Progenitor cell of endocrine pancreas (in vitro differentiated cells): ENCODE results near the gene CHRNB4. TPM values are rescaled to one million over a fixed set of nuclear protein-coding genes. Genes with fewer than 3 reads are reported as not detected.

Experiments
- DNase-seq: peaks from one replicate; pipeline ENCODE4 v3.0.0; 2021; ENCODE audit warnings: low spot score; ENCODE audit not compliant: unreplicated experiment
- H3K27ac Mint-ChIP-seq: 2 replicates; pipeline ENCODE4 v1.8.0; 2021; ENCODE audit warnings: mild to moderate bottlenecking, moderate library complexity, mixed read lengths
- H3K27me3 Mint-ChIP-seq: 2 replicates; pipeline ENCODE4 v1.8.0; 2021; ENCODE audit warnings: mixed read lengths
- H3K36me3 Mint-ChIP-seq: 2 replicates; pipeline ENCODE4 v1.8.0; 2022; ENCODE audit warnings: mixed read lengths; ENCODE audit not compliant: insufficient read depth
- H3K4me1 Mint-ChIP-seq: 2 replicates; pipeline ENCODE4 v1.8.0; 2021; ENCODE audit warnings: low read depth, mixed read lengths
- H3K4me3 Mint-ChIP-seq: 2 replicates; pipeline ENCODE4 v1.8.0; 2021; ENCODE audit warnings: low read depth, mild to moderate bottlenecking, moderate library complexity, mixed read lengths
- H3K9me3 Mint-ChIP-seq: 2 replicates; pipeline ENCODE4 v1.8.0; 2021; ENCODE audit warnings: low read depth, mixed read lengths
- CTCF ChIP-seq: fragments of 200-600 bp; sonication (generic); IDR thresholded peaks from one replicate; pipeline ENCODE4 v1.5.0; 2021; ENCODE audit warnings: antibody characterized with exemption, mild to moderate bottlenecking; ENCODE audit not compliant: unreplicated experiment
- total RNA-seq: library from RNA; stranded (reverse); gene quantifications from 2 replicates; pipeline ENCODE4 v1.2.1, GENCODE V29; 2021

The CHRNB4 gene
- total RNA-seq, 1 donor from 2014 or later: 1.0 TPM

- no peak for DNase-seq
- H3K9me3 Mint-ChIP-seq: no peaks in the 10 kb centered on the region
- H3K36me3 Mint-ChIP-seq: no peaks in the 10 kb centered on the region
- no peak overlapping the region for H3K27ac Mint-ChIP-seq
- no peaks in the 10 kb centered on the region for H3K4me1 Mint-ChIP-seq
- H3K4me3 Mint-ChIP-seq: no peak overlapping the region
- H3K27me3 Mint-ChIP-seq: peaks cover 18% of the 10 kb centered on the region
- TF ChIP-seq CTCF: no peak
Observed at GRCh38 chr15:78663703-78664102, 22.7 kb upstream of the CHRNB4 start.

GRCh38 chr15:78662028-78662427, 21.0 kb upstream of the CHRNB4 start:
- Mint-ChIP-seq H3K27me3 (peaks cover 10% of the 10 kb centered on the region), H3K27ac (no peak overlapping the region), H3K4me3 (no peak overlapping the region), H3K36me3 (no peaks in the 10 kb centered on the region), H3K4me1 (no peaks in the 10 kb centered on the region), H3K9me3 (no peaks in the 10 kb centered on the region)
- no peak for DNase-seq
- TF ChIP-seq CTCF: no peak

GRCh38 chr15:78661001-78661400, 20.0 kb upstream of the CHRNB4 start:
- H3K4me3 Mint-ChIP-seq: no peak overlapping the region
- no peak for TF ChIP-seq CTCF
- no peak for DNase-seq
- no peaks in the 10 kb centered on the region for H3K36me3 Mint-ChIP-seq
- H3K4me1 Mint-ChIP-seq: no peaks in the 10 kb centered on the region
- H3K27me3 Mint-ChIP-seq: peaks cover 10% of the 10 kb centered on the region
- no peak overlapping the region for H3K27ac Mint-ChIP-seq
- H3K9me3 Mint-ChIP-seq: no peaks in the 10 kb centered on the region

- no peaks in the 10 kb centered on the region for H3K9me3 Mint-ChIP-seq
- H3K27ac Mint-ChIP-seq: no peak overlapping the region
- H3K27me3 Mint-ChIP-seq: peaks cover 10% of the 10 kb centered on the region
- H3K36me3 Mint-ChIP-seq: no peaks in the 10 kb centered on the region
- H3K4me1 Mint-ChIP-seq: no peaks in the 10 kb centered on the region
- no peak overlapping the region for H3K4me3 Mint-ChIP-seq
- TF ChIP-seq CTCF: no peak
- DNase-seq: no peak
Observed at GRCh38 chr15:78660584-78660983, 19.6 kb upstream of the CHRNB4 start.

- peaks cover 13% of the 10 kb centered on the region for H3K27me3 Mint-ChIP-seq
- no peak overlapping the region for H3K27ac Mint-ChIP-seq
- no peak for DNase-seq
- no peak overlapping the region for H3K4me3 Mint-ChIP-seq
- no peaks in the 10 kb centered on the region for H3K4me1 Mint-ChIP-seq
- H3K9me3 Mint-ChIP-seq: no peaks in the 10 kb centered on the region
- H3K36me3 Mint-ChIP-seq: no peaks in the 10 kb centered on the region
- no peak for TF ChIP-seq CTCF
Observed at GRCh38 chr15:78658823-78659222, 17.8 kb upstream of the CHRNB4 start.

- Mint-ChIP-seq H3K36me3 (no peaks in the 10 kb centered on the region), H3K9me3 (no peaks in the 10 kb centered on the region), H3K27ac (no peak overlapping the region), H3K4me1 (no peaks in the 10 kb centered on the region), H3K4me3 (no peak overlapping the region), H3K27me3 (peaks cover 23% of the 10 kb centered on the region)
- no peak for TF ChIP-seq CTCF
- no peak for DNase-seq
Observed at GRCh38 chr15:78654272-78654671, 13.3 kb upstream of the CHRNB4 start.
